Neural progenitor cell (in vitro differentiated cells): ENCODE results near the gene BCOR. TPM values are rescaled to one million over a fixed set of nuclear protein-coding genes. Genes with fewer than 3 reads are reported as not detected.

Source experiments
- DNase-seq: peaks from one replicate; pipeline ENCODE4 v3.0.0-alpha.2; 2016; ENCODE audit warnings: low spot score
- H2AFZ ChIP-seq: fragments of 200-600 bp; sonication (generic); replicated peaks from 2 replicates; pipeline ENCODE4 v1.6.1; 2016; ENCODE audit warnings: antibody characterized with exemption
- H3F3A ChIP-seq: fragments of 200-600 bp; sonication (generic); 2 replicates; pipeline ENCODE4 v1.6.1; 2016; ENCODE audit warnings: antibody characterized with exemption, low read depth
- H3K27ac ChIP-seq: fragments of 200-600 bp; sonication (generic); 2 replicates; pipeline ENCODE4 v1.5.1; 2016; ENCODE audit warnings: mild to moderate bottlenecking
- H3K27me3 ChIP-seq: fragments of 200-600 bp; sonication (generic); 2 replicates; pipeline ENCODE4 v1.6.1; 2016; ENCODE audit warnings: mild to moderate bottlenecking, moderate library complexity
- H3K36me3 ChIP-seq: fragments of 200-600 bp; sonication (generic); 2 replicates; pipeline ENCODE4 v1.5.1; 2016
- H3K4me1 ChIP-seq: fragments of 200-600 bp; sonication (generic); 2 replicates; pipeline ENCODE4 v1.6.1; 2016; ENCODE audit warnings: mixed run types
- H3K4me2 ChIP-seq: fragments of 200-600 bp; sonication (generic); 2 replicates; pipeline ENCODE4 v1.6.1; 2016
- H3K4me3 ChIP-seq: fragments of 200-600 bp; sonication (generic); 2 replicates; pipeline ENCODE4 v1.5.1; 2016
- H3K79me2 ChIP-seq: fragments of 200-600 bp; sonication (generic); 2 replicates; pipeline ENCODE4 v1.6.1; 2016; ENCODE audit warnings: low read depth
- H3K9ac ChIP-seq: fragments of 200-600 bp; sonication (generic); 2 replicates; pipeline ENCODE4 v1.6.1; 2016
- H3K9me3 ChIP-seq: fragments of 200-600 bp; sonication (generic); 2 replicates; pipeline ENCODE4 v1.5.1; 2016; ENCODE audit warnings: low read depth
- H4K20me1 ChIP-seq: fragments of 200-600 bp; sonication (generic); 2 replicates; pipeline ENCODE4 v1.6.1; 2016; ENCODE audit warnings: low read depth
- H3K27ac Mint-ChIP-seq: 3 replicates; pipeline ENCODE4 v1.8.0; 2021; ENCODE audit warnings: mixed read lengths
- H3K27me3 Mint-ChIP-seq: 2 replicates; pipeline ENCODE4 v1.8.0; 2022; ENCODE audit warnings: low read depth, mild to moderate bottlenecking, inconsistent platforms, moderate library complexity, mixed read lengths; ENCODE audit not compliant: insufficient read depth
- H3K36me3 Mint-ChIP-seq: 3 replicates; pipeline ENCODE4 v1.8.0; 2021; ENCODE audit warnings: mixed read lengths
- H3K4me1 Mint-ChIP-seq: 3 replicates; pipeline ENCODE4 v1.8.0; 2021; ENCODE audit warnings: mixed read lengths
- H3K4me3 Mint-ChIP-seq: 3 replicates; pipeline ENCODE4 v1.8.0; 2021; ENCODE audit warnings: mild to moderate bottlenecking, moderate library complexity, mixed read lengths
- H3K9me3 Mint-ChIP-seq: 3 replicates; pipeline ENCODE4 v1.8.0; 2020; ENCODE audit warnings: mixed read lengths
- CTCF ChIP-seq: fragments of 200-600 bp; sonication (generic); IDR thresholded peaks from 2 replicates; pipeline ENCODE4 v1.5.1; 2017; ENCODE audit warnings: antibody characterized with exemption, mild to moderate bottlenecking
- EZH2 ChIP-seq: fragments of 200-600 bp; sonication (generic); IDR thresholded peaks from 2 replicates; pipeline ENCODE4 v1.6.1; 2017; ENCODE audit warnings: antibody characterized with exemption, mild to moderate bottlenecking, moderate library complexity
- EZH2phosphoT487 ChIP-seq: fragments of 200-600 bp; sonication (generic); IDR thresholded peaks from 2 replicates; pipeline ENCODE4 v1.6.1; 2017; ENCODE audit warnings: antibody characterized with exemption
- total RNA-seq: library from RNA; depleted of rRNA; stranded (reverse); fragments of >200 nt; gene quantifications from 2 replicates; pipeline ENCODE4 v1.2.3, GENCODE V29; 2015; ENCODE audit warnings: low replicate concordance

BCOR gene
- total RNA-seq, 1 donor from 2014 or later, result 32.4 TPM

GRCh38 chrX:40050532-40050931 lies 47.2 kb downstream of the BCOR start:
- no peaks in the 10 kb centered on the region for H3K4me1 Mint-ChIP-seq
- no peak for TF ChIP-seq EZH2
- TF ChIP-seq EZH2phosphoT487, result no peak
- no peak for TF ChIP-seq CTCF
- H3K4me3 ChIP-seq, result no peak overlapping the region
- H3K36me3 ChIP-seq, result peaks cover 45% of the 10 kb centered on the region
- peaks cover 73% of the 10 kb centered on the region for H3K36me3 Mint-ChIP-seq
- H3K9ac ChIP-seq, result no peak overlapping the region
- no peak overlapping the region for H3K27ac Mint-ChIP-seq
- H3K9me3 Mint-ChIP-seq, result peaks cover 70% of the 10 kb centered on the region
- no peak overlapping the region for H3K4me2 ChIP-seq
- H3K4me3 Mint-ChIP-seq, result no peak overlapping the region
- no peaks in the 10 kb centered on the region for H3F3A ChIP-seq
- no peak overlapping the region for H2AFZ ChIP-seq
- peaks cover 16% of the 10 kb centered on the region for H3K9me3 ChIP-seq
- H3K27me3 Mint-ChIP-seq, result peaks cover 4% of the 10 kb centered on the region
- H4K20me1 ChIP-seq, result no peaks in the 10 kb centered on the region
- no peaks in the 10 kb centered on the region for H3K79me2 ChIP-seq
- no peaks in the 10 kb centered on the region for H3K4me1 ChIP-seq
- no peak overlapping the region for H3K27ac ChIP-seq
- DNase-seq, result no peak
- no peaks in the 10 kb centered on the region for H3K27me3 ChIP-seq

GRCh38 chrX:40049084-40049641 lies 48.6 kb downstream of the BCOR start:
- H3K4me1 ChIP-seq, result no peaks in the 10 kb centered on the region
- Mint-ChIP-seq H3K27ac (no peak overlapping the region), H3K9me3 (peaks cover 63% of the 10 kb centered on the region), H3K27me3 (peaks cover 4% of the 10 kb centered on the region), H3K36me3 (peaks cover 63% of the 10 kb centered on the region), H3K4me3 (no peak overlapping the region), H3K4me1 (no peaks in the 10 kb centered on the region)
- TF ChIP-seq EZH2phosphoT487, result no peak
- no peak for TF ChIP-seq EZH2
- no peak for TF ChIP-seq CTCF
- no peak overlapping the region for H2AFZ ChIP-seq
- no peak overlapping the region for H3K4me2 ChIP-seq
- H3K4me3 ChIP-seq, result no peak overlapping the region
- DNase-seq, result no peak
- peaks cover 4% of the 10 kb centered on the region for H3F3A ChIP-seq
- H3K9me3 ChIP-seq, result peaks cover 16% of the 10 kb centered on the region
- no peaks in the 10 kb centered on the region for H4K20me1 ChIP-seq
- H3K36me3 ChIP-seq, result peaks cover 39% of the 10 kb centered on the region
- no peak overlapping the region for H3K27ac ChIP-seq
- H3K9ac ChIP-seq, result no peak overlapping the region
- H3K27me3 ChIP-seq, result no peaks in the 10 kb centered on the region
- H3K79me2 ChIP-seq, result no peaks in the 10 kb centered on the region

DNA sequence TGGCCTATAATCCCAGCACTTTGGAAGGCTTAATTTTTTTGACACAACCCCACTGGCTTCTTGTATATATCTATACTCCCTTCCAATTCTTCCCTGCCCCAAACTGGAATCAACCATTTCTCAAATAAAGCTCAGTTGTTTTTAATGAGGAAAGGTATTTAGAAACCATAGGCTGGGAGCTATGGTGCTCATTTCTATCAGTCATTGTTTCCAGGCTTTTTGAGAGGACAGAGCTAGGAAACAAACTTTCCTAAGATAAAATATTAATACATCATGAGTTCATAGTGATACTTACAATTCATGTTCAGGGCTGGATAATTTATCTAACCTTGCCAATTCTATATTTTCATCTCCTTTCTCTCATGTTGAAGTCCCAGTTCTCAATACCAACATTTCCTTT lies 50.3 kb downstream of the BCOR start:
- Histone ChIP-seq H3K9ac (no peak overlapping the region), H3K36me3 (peaks cover 29% of the 10 kb centered on the region), H3K4me2 (no peak overlapping the region), H3K79me2 (no peaks in the 10 kb centered on the region), H3K27me3 (no peaks in the 10 kb centered on the region), H2AFZ (no peak overlapping the region), H3K4me1 (no peaks in the 10 kb centered on the region), H3K9me3 (peaks cover 16% of the 10 kb centered on the region), H3K27ac (no peak overlapping the region), H4K20me1 (no peaks in the 10 kb centered on the region), H3K4me3 (no peak overlapping the region), H3F3A (peaks cover 4% of the 10 kb centered on the region)
- DNase-seq, result no peak
- no peak overlapping the region for H3K27ac Mint-ChIP-seq
- H3K27me3 Mint-ChIP-seq, result peaks cover 4% of the 10 kb centered on the region
- H3K4me1 Mint-ChIP-seq, result no peaks in the 10 kb centered on the region
- H3K9me3 Mint-ChIP-seq, result peaks cover 49% of the 10 kb centered on the region
- TF ChIP-seq EZH2 (no peak), CTCF (no peak), EZH2phosphoT487 (no peak)
- H3K36me3 Mint-ChIP-seq, result peaks cover 48% of the 10 kb centered on the region
- H3K4me3 Mint-ChIP-seq, result no peak overlapping the region
